ENCODE measurements around the gene NR1I3. TPM values are rescaled to one million over a fixed set of nuclear protein-coding genes. Genes with fewer than 3 reads are reported as not detected.

Gene NR1I3
- total RNA-seq, 1 donor from 2014 or later = not detected

- Mint-ChIP-seq H3K9me3 (ENCODE audit: unreplicated experiment) (peaks cover 5% of the 10 kb centered on the region), H3K27me3 (ENCODE audit: low read depth, unreplicated experiment) (peaks cover 4% of the 10 kb centered on the region), H3K4me1 (ENCODE audit: low read depth, unreplicated experiment) (peaks cover 9% of the 10 kb centered on the region), H3K27ac (ENCODE audit: unreplicated experiment) (no peak overlapping the region), H3K36me3 (ENCODE audit: low read depth, unreplicated experiment) (peaks cover under 1% of the 10 kb centered on the region), H3K4me3 (ENCODE audit: unreplicated experiment) (no peak overlapping the region)
- Histone ChIP-seq H3K4me3 (ENCODE audit: insufficient read depth, low read depth, low read length) (no peak overlapping the region), H3K27me3 (ENCODE audit: insufficient read depth, low read length) (no peaks in the 10 kb centered on the region), H3K4me2 (ENCODE audit: low read length) (no peak overlapping the region), H3K27ac (ENCODE audit: low read depth, low read length) (no peak overlapping the region), H3K4me1 (ENCODE audit: insufficient read depth, low read length) (no peaks in the 10 kb centered on the region), H3K9ac (ENCODE audit: low read length) (no peak overlapping the region), H2AFZ (ENCODE audit: low read depth, low read length) (no peak overlapping the region), H3K79me2 (ENCODE audit: insufficient read depth, low read length) (no peaks in the 10 kb centered on the region), H3K36me3 (ENCODE audit: insufficient read depth, low read length) (no peaks in the 10 kb centered on the region), H4K20me1 (ENCODE audit: insufficient read depth, low read length) (no peaks in the 10 kb centered on the region), H3K9me3 (ENCODE audit: insufficient read depth, low read depth, low read length) (no peaks in the 10 kb centered on the region)
- DNase-seq (ENCODE audit: low read depth) (no peak), FAIRE-seq (no peak)
- TF ChIP-seq CTCF (IDR thresholded peaks at IDR 0.05; ENCODE audit: insufficient read depth, low read depth, low read length) = no peak
- no peak for TF ChIP-seq EZH2 (IDR thresholded peaks at IDR 0.05; ENCODE audit: insufficient read depth, low read length)
These were observed 6.9 kb upstream of the NR1I3 start for GRCh38 chr1:161244888-161245287.

GRCh38 chr1:161242313-161242712 lies 4.3 kb upstream of the NR1I3 start:
- no peaks in the 10 kb centered on the region for H3K4me1 ChIP-seq (ENCODE audit: insufficient read depth, low read length)
- no peaks in the 10 kb centered on the region for H3K36me3 Mint-ChIP-seq (ENCODE audit: low read depth, unreplicated experiment)
- no peaks in the 10 kb centered on the region for H3K36me3 ChIP-seq (ENCODE audit: insufficient read depth, low read length)
- no peaks in the 10 kb centered on the region for H3K9me3 ChIP-seq (ENCODE audit: insufficient read depth, low read depth, low read length)
- H3K4me3 ChIP-seq (ENCODE audit: insufficient read depth, low read depth, low read length) = no peak overlapping the region
- H3K79me2 ChIP-seq (ENCODE audit: insufficient read depth, low read length) = no peaks in the 10 kb centered on the region
- H2AFZ ChIP-seq (ENCODE audit: low read depth, low read length) = no peak overlapping the region
- DNase-seq (ENCODE audit: low read depth) (no peak), FAIRE-seq (no peak)
- peaks cover 4% of the 10 kb centered on the region for H3K9me3 Mint-ChIP-seq (ENCODE audit: unreplicated experiment)
- TF ChIP-seq CTCF (IDR thresholded peaks at IDR 0.05; ENCODE audit: insufficient read depth, low read depth, low read length) (no peak), EZH2 (IDR thresholded peaks at IDR 0.05; ENCODE audit: insufficient read depth, low read length) (no peak)
- no peak overlapping the region for H3K4me3 Mint-ChIP-seq (ENCODE audit: unreplicated experiment)
- no peak overlapping the region for H3K4me2 ChIP-seq (ENCODE audit: low read length)
- H3K27me3 ChIP-seq (ENCODE audit: insufficient read depth, low read length) = no peaks in the 10 kb centered on the region
- H3K27ac Mint-ChIP-seq (ENCODE audit: unreplicated experiment) = no peak overlapping the region
- H3K9ac ChIP-seq (ENCODE audit: low read length) = no peak overlapping the region
- H3K27me3 Mint-ChIP-seq (ENCODE audit: low read depth, unreplicated experiment) = no peaks in the 10 kb centered on the region
- H4K20me1 ChIP-seq (ENCODE audit: insufficient read depth, low read length) = no peaks in the 10 kb centered on the region
- H3K4me1 Mint-ChIP-seq (ENCODE audit: low read depth, unreplicated experiment) = peaks cover 16% of the 10 kb centered on the region
- H3K27ac ChIP-seq (ENCODE audit: low read depth, low read length) = no peak overlapping the region

- no peak for DNase-seq (ENCODE audit: low read depth)
- no peaks in the 10 kb centered on the region for H3K27me3 Mint-ChIP-seq (ENCODE audit: low read depth, unreplicated experiment)
- Histone ChIP-seq H4K20me1 (ENCODE audit: insufficient read depth, low read length) (no peaks in the 10 kb centered on the region), H3K79me2 (ENCODE audit: insufficient read depth, low read length) (no peaks in the 10 kb centered on the region), H3K4me1 (ENCODE audit: insufficient read depth, low read length) (no peaks in the 10 kb centered on the region), H2AFZ (ENCODE audit: low read depth, low read length) (no peak overlapping the region), H3K27me3 (ENCODE audit: insufficient read depth, low read length) (no peaks in the 10 kb centered on the region), H3K4me3 (ENCODE audit: insufficient read depth, low read depth, low read length) (no peak overlapping the region), H3K9ac (ENCODE audit: low read length) (no peak overlapping the region), H3K36me3 (ENCODE audit: insufficient read depth, low read length) (no peaks in the 10 kb centered on the region), H3K4me2 (ENCODE audit: low read length) (no peak overlapping the region), H3K9me3 (ENCODE audit: insufficient read depth, low read depth, low read length) (no peaks in the 10 kb centered on the region), H3K27ac (ENCODE audit: low read depth, low read length) (no peak overlapping the region)
- H3K4me1 Mint-ChIP-seq (ENCODE audit: low read depth, unreplicated experiment) = peaks cover 16% of the 10 kb centered on the region
- no peak overlapping the region for H3K27ac Mint-ChIP-seq (ENCODE audit: unreplicated experiment)
- peaks cover 4% of the 10 kb centered on the region for H3K9me3 Mint-ChIP-seq (ENCODE audit: unreplicated experiment)
- TF ChIP-seq EZH2 (IDR thresholded peaks at IDR 0.05; ENCODE audit: insufficient read depth, low read length) (no peak), CTCF (IDR thresholded peaks at IDR 0.05; ENCODE audit: insufficient read depth, low read depth, low read length) (no peak)
- FAIRE-seq = no peak
- no peak overlapping the region for H3K4me3 Mint-ChIP-seq (ENCODE audit: unreplicated experiment)
- H3K36me3 Mint-ChIP-seq (ENCODE audit: low read depth, unreplicated experiment) = no peaks in the 10 kb centered on the region
These were observed 3.7 kb upstream of the NR1I3 start for GRCh38 chr1:161241682-161242081.
